Fibroblast of the aortic adventitia (primary cell): ENCODE measurements around the gene DMD. TPM values are rescaled to one million over a fixed set of nuclear protein-coding genes. Genes with fewer than 3 reads are reported as not detected.

Experiments used
- DNase-seq: peaks from one replicate; pipeline ENCODE4 v3.0.0-alpha.2; 2010; ENCODE audit warnings: low read depth
- H3K4me3 ChIP-seq: 2 replicates; pipeline ENCODE4 v1.5.1; 2011; ENCODE audit warnings: low read depth, mild to moderate bottlenecking, control low read depth, low read length, moderate library complexity
- total RNA-seq: library from RNA; depleted of rRNA; stranded (reverse); fragments of >200 nt; gene quantifications from 2 replicates; pipeline ENCODE4 v1.2.3, GENCODE V29; 2012; ENCODE audit warnings: low replicate concordance
- TF ChIP-seq, protein P1 (sequence below): IDR thresholded peaks from 2 replicates; pipeline ENCODE4 v1.5.1; 2011; ENCODE audit warnings: mild to moderate bottlenecking, low read length, control low read depth, inconsistent platforms; ENCODE audit not compliant: insufficient read depth

The DMD gene
- total RNA-seq, 1 donor, result 10.3 TPM

DNA sequence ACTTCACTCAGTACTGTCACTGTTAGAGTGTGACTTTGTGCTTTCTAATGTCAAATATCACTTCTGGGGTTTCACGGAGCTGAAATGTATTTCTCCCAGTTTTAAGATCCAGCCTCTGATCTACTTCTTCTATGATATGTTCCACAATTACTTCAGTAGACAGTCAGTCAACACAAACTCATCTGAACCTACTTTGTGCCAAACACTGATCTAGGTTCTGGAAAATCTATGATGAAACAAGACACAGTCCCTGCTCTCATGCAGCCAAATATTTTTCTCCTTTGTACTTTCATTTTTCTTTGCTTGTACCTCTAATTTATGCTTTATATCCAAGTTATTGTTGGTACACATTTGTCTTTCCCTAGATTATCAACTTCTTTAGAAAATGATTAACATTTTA, 1498.2 kb downstream of the DMD start:
- no peak overlapping the region for H3K4me3 ChIP-seq
- TF ChIP-seq, protein P1, sequence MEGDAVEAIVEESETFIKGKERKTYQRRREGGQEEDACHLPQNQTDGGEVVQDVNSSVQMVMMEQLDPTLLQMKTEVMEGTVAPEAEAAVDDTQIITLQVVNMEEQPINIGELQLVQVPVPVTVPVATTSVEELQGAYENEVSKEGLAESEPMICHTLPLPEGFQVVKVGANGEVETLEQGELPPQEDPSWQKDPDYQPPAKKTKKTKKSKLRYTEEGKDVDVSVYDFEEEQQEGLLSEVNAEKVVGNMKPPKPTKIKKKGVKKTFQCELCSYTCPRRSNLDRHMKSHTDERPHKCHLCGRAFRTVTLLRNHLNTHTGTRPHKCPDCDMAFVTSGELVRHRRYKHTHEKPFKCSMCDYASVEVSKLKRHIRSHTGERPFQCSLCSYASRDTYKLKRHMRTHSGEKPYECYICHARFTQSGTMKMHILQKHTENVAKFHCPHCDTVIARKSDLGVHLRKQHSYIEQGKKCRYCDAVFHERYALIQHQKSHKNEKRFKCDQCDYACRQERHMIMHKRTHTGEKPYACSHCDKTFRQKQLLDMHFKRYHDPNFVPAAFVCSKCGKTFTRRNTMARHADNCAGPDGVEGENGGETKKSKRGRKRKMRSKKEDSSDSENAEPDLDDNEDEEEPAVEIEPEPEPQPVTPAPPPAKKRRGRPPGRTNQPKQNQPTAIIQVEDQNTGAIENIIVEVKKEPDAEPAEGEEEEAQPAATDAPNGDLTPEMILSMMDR, result no peak
- no peak for DNase-seq

DNA sequence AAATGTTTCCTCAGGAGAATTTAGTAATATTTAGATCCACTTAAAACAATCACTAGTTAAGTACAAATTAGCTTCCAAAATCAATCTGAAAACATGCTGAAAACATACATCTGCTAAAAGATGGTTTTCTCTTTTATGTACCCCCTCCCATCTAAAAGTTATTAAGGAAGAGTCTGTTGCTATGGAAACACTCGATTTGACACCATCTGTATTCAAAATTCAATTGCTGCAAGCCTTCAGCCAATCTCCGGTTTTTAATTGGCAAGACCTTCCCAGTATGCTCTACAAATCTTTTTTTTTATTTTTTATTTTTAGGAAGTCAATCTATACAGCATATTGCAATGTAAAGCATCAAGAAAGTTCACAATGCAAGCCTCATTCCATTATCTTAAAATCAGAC, 1500.2 kb downstream of the DMD start:
- TF ChIP-seq, protein P1, result no peak
- no peak overlapping the region for H3K4me3 ChIP-seq

DNA sequence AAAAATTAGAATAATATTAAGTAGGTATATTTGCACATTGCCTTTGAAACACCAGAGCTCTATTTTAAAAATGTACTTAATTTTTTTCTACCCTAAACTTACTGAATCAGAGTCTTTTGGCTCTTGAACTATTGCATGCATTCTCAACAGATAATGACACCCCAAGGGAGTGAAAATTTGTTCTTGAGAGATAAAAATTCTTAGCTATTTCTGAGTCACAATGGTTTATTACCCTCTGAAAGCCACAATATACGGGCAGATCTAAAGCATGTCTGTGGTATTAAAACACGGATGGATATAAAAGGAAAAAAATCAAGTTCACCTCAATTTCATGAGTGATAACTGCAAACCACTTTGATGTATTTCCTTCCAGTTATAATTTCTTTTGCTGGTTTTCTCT, 1503.2 kb downstream of the DMD start:
- H3K4me3 ChIP-seq, result no peak overlapping the region
- TF ChIP-seq, protein P1, result no peak
- no peak for DNase-seq

More for the DNA sequence above, 1500.2 kb downstream of the DMD start:
- DNase-seq, result no peak

- DNase-seq, result no peak
- no peak overlapping the region for H3K4me3 ChIP-seq
- TF ChIP-seq, protein P1, result no peak
Measured at GRCh38 chrX:31706466-31706865, 1504.9 kb downstream of the DMD start.

- TF ChIP-seq, protein P1, result no peak
Measured at GRCh38 chrX:31705816-31706215, 1505.5 kb downstream of the DMD start.

GRCh38 chrX:31704938-31705337, 1506.4 kb downstream of the DMD start:
- TF ChIP-seq, protein P1, result no peak
- no peak for DNase-seq
- no peak overlapping the region for H3K4me3 ChIP-seq

More at GRCh38 chrX:31705816-31706215, 1505.5 kb downstream of the DMD start:
- DNase-seq, result no peak
- H3K4me3 ChIP-seq, result no peak overlapping the region

- no peak for DNase-seq
- TF ChIP-seq, protein P1, result no peak
- no peak overlapping the region for H3K4me3 ChIP-seq
Measured at GRCh38 chrX:31702222-31702621, 1509.1 kb downstream of the DMD start.
